Left forelimb (tissue), 1 donor: Measurements from ENCODE around the gene AKAP13.
"Not testable (repeated sequence)": the region's sequence is repeated elsewhere in the genome, so short reads cannot be mapped to it uniquely, and the experiment has no call there.

Experiments used
- DNase-seq: peaks from one replicate; pipeline ENCODE4 v3.0.0-alpha.2; 2018; ENCODE audit warnings: low spot score

The AKAP13 gene

DNA sequence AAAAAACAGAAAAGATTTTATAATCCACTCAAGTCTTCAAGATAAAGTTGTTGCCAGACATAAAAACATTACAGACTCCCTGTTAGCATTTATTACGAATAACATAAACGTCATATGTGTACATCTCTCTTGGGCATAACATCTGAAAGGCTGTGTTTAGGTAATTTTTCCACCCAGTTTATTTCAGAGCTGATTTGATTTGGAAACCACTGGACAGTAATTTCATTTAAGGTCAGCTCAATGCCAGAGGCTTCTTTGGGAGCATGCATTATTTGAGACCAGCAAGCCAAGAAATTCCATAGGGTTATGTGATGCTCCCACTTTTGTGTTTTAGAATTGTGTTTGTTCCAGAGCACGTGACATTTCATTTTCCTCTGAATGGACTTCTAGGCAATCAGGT is 196.0 kb downstream of the AKAP13 start:
- no peak for DNase-seq

DNA sequence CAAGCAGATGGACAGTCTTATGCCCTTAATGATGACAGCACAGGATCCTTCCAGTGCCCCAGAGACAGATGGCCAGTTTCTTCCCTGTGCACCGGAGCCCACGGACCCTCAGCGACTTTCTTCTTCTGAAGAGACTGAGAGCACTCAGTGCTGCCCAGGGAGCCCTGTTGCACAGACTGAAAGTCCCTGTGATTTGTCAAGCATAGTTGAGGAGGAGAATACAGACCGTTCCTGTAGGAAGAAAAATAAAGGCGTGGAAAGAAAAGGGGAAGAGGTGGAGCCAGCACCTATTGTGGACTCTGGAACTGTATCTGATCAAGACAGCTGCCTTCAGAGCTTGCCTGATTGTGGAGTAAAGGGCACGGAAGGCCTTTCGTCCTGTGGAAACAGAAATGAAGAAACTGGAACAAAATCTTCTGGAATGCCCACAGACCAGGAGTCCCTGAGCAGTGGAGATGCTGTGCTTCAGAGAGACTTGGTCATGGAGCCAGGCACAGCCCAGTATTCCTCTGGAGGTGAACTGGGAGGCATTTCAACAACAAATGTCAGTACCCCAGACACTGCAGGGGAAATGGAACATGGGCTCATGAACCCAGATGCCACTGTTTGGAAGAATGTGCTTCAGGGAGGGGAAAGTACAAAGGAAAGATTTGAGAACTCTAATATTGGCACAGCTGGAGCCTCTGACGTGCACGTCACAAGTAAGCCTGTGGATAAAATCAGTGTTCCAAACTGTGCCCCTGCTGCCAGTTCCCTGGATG is 198.7 kb downstream of the AKAP13 start:
- no peak for DNase-seq

DNA sequence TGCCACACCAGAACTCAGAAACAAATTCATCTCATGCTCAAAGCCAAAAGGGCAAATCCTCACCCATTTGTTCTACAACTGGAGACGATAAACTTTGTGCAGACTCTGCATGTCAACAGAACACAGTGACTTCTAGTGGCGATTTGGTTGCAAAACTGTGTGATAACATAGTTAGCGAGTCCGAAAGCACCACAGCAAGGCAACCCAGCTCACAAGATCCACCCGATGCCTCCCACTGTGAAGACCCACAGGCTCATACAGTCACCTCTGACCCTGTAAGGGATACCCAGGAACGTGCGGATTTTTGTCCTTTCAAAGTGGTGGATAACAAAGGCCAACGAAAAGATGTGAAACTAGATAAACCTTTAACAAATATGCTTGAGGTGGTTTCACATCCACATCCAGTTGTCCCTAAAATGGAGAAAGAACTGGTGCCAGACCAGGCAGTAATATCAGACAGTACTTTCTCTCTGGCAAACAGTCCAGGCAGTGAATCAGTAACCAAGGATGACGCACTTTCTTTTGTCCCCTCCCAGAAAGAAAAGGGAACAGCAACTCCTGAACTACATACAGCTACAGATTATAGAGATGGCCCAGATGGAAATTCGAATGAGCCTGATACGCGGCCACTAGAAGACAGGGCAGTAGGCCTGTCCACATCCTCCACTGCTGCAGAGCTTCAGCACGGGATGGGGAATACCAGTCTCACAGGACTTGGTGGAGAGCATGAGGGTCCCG is 199.7 kb downstream of the AKAP13 start:
- no peak for DNase-seq

DNA sequence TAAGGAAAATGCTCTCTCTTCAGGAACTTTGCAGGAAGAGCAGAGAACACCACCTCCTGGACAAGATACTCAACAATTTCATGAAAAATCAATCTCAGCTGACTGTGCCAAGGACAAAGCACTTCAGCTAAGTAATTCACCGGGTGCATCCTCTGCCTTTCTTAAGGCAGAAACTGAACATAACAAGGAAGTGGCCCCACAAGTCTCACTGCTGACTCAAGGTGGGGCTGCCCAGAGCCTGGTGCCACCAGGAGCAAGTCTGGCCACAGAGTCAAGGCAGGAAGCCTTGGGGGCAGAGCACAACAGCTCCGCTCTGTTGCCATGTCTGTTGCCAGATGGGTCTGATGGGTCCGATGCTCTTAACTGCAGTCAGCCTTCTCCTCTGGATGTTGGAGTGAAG is 200.5 kb downstream of the AKAP13 start:
- DNase-seq, result no peak

DNA sequence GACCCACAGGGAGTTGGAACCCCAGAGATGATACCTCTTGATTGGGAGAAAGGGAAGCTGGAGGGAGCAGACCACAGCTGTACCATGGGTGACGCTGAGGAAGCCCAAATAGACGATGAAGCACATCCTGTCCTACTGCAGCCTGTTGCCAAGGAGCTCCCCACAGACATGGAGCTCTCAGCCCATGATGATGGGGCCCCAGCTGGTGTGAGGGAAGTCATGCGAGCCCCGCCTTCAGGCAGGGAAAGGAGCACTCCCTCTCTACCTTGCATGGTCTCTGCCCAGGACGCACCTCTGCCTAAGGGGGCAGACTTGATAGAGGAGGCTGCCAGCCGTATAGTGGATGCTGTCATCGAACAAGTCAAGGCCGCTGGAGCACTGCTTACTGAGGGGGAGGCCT is 201.1 kb downstream of the AKAP13 start:
- no peak for DNase-seq

DNA sequence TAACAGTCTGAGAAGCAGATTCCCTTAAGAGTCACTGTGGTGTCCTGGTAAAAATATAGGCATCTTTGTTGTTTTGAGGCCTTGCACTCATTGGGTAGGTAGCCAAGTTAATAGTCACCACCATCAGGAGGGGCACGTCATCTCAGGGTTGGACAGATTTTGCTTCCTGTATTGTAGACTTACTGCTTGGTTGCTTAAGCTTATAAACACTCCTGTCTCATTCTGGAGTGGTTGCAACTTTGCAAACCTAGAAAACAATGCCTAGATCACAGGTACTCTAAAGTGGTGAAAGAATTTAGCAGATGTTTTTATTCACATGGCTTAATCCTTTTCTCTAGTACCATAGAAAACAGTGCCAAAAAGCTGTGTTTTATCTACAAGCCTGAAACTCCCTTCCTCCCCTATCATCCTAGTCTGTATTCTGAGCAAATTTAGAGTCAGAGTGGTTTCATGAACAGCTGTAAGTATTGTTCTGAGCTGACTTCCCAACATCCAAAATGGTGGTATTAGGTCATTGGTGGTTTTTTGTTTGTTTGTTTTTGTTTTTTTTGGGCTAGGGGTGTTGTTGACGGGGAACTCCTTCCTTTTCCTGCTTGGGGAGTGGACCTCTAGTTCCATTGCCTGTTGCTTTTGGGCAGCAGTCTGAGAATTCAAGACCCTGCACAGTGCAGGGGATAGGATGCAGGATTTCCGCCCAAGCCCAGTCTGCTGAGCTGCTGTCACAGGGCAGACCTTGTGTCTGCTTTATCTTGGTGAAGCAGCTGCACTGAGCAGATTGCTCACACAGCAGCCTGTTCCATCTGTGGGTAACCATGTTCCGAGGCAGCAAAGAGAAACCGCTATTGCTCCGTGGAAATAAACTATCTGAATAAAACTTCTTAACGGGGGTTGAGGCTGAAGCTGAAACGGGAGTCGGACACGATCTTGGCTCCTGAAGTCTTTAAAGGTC is 202.0 kb downstream of the AKAP13 start:
- no peak for DNase-seq

DNA sequence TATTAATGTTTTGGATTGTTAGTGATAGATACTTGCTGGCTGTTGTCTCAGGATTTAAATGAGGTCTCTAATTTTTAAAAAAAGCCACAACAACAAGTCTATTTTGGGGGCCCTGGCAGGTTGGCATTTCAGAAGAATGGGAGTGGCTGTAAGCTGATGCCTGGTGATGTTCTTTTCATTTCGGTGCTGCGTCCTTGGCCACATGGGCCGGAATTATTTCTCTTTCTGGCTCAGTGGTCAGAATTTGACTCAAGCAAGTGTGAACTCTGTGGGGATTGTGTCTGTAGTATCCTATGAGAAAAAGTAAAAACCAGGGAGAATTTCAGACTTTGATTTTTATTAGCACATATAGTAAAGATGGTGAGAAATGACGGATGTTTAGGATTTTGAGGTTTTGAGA is 203.0 kb downstream of the AKAP13 start:
- no peak for DNase-seq

DNA sequence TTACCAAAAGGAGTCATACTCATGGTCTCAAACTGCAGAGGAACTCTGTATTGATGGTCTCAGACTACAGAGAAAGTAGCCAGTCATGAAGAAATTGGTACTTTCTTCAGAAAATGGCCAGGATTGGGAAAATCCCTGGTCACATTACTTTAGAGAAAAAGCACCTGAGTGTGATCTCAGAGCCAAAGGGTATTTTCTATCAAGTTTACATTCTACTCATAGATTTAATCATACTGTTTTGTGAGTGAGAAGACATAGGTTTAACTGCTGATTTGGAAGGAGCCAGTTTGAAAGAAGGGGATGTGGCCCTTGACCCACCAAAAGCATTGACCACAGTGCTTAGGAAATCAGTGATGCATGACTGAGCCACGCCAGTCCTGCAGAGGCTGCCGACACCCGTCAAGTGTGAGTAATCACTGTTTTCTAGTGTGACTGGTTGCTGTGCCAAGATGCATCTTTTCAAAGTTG is 203.6 kb downstream of the AKAP13 start:
- no peak for DNase-seq

DNA sequence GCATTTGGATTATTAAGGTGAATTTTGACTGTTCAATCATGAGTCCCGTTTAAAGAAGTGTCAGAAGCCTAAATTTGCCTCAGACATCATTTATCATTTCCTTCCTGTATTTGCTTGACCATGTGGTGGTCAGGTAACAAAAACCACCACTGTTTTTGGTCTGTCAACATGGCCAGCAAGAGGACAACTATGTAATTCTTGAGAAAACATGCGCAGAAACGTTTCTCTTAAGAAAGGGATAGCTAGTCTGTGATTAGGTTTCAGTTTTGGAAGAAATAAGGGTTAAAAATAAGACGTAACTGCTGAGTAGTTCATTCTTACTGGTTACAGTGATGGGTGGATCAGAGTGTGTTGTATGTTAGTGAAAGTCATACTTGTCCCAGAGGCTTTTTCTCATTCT is 204.5 kb downstream of the AKAP13 start:
- no peak for DNase-seq

DNA sequence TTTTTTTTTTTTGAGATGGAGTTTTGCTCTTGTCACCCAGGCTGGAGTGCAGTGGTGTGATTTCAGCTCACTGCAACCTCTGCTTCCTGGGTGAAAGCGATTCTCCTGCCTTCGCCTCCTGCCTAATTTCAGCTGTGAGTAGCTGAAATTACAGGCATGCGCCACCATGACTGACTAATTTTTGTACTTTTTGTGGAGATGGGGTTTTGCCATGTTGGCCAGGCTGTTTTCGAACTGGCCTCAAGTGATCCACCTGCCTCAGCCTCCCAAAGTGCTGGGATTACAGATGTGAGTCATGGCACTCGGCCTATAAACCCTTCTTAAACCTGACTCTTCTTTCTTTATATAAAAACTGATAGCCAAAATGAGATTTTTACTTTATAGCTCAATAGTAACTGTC is 205.8 kb downstream of the AKAP13 start:
- not testable (repeated sequence) for DNase-seq

DNA sequence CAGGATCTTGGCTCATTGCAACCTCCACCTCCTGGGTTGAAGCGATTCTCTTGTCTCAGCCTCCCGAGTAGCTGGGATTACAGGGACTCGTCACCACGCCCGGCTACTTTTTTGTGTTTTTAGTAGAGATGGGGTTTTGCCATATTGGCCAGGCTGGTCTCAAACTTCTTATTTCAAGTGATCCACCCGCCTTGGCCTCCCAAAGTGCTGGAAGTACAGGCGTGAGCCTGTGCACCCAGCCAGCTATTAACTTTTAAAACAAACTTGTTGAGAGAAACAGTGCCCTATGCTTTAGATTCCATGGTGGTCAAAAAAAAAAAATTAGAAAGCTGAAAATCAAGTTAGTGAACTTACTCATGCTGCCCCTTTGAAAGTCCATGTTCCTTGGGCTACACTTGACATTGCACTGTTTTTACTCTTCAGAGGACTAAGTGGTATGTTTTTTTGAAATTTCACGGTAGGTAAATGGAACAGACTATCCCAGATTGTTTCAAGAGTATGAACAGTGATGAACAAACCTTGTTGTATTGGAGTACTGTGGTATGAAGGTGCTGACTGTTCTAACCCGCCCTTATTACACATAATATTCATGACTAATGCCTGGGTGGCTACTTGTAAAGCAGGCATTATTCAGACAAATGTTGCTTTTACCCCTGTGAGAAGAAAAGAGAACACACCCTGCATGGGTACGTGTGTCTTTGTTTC is 207.5 kb downstream of the AKAP13 start:
- no peak for DNase-seq

DNA sequence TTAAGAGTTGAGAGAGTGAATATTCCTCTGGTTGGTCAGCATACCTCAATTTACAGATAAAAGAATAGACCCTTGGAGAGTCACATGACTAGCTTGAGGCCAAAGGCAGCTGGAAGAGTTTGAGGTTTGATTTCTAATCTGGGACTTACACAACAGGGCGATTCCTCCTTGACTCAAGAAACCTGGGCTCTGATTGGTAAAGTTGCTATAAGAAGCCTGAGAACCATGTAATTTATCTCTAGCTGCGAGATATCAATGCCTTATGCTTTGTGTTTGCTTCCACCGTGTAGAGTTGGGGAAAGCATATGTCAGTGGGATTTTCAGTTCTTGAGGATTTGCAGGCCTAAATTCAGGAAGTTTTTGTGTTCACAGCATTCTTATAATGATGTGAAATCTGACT is 208.3 kb downstream of the AKAP13 start:
- no peak for DNase-seq

DNA sequence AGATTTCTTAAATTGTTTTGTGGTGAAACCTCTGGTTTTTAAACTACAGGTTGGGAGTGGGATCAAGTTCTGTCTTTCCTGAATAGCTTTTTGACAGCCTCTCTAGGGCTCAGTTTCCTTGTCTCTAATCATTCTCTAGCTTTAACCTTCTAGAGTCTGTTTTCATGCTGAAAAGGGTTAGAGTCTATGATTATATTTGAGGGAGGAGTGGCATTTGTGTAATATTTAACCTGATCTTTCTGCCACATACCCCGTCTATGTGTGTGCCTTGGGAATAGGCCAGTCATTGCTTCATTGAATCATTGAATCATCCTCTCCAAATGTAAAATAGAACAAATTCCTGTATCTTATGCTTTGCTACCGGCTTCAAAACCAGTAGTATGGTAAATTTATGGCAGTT is 209.4 kb downstream of the AKAP13 start:
- DNase-seq, result no peak

DNA sequence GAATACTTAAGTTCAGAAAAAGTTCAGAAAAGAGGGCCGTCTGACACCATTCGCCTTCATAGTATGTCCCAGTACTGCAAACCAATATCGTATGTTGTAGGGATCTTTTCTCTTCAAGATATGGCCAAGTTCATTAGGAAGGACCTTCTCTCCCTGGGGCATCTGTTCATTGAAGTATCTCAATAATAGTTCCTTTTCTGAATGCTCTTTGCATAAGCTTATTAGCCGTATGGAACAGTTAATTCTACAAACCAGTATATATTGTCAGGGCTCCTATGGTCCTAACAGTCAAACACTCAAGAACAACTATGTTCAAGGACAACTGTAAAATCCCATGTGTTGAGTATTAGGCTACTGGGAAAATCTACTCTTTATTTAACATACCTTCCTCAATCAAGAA is 211.2 kb downstream of the AKAP13 start:
- no peak for DNase-seq

DNA sequence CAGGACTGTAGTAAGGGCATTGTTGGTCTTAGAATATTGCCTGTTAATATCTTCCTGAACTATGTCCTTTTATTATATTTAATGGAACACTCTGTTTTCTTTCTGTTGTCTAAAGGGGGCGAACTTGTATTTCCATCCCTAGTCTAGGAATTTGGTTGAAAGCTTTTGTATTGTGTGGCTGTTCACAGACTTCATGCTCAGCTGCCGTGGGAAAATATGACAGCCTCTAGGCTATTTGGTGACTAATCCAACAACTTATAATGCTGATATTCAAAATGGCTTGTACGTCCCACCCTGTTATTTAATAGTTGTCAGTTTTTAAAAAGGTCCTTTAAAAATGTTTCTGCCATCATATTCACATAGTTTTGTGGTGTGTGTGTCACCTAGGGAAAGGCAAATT is 211.7 kb downstream of the AKAP13 start:
- no peak for DNase-seq

DNA sequence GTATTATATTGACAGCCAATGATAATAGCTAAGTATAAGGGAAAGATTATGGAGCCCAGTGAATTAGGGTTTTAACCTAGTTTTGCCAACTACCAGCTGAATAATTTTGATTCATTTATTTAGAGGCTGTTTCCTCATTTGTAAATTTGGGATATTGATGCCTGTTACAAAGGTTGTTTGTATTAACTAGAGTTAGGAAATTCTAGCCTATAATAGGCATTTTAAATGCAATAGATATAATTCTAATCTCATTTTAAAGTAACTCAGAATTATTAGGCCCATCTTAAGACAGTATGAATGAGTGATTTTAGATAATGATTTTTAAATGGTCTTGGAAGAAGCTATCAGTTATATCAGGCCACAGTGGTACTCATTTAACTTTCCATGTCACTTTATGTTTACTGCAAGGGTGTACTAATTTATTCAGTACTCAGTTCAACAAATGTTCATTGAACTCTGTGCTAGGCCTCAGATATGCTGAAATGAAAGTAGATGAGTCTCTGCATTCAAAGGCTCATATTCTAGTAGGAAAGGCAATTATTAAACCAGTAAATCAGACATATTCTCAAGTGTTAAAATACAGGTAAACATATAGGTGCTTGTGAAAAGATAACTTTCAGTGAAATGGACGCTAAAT is 213.5 kb downstream of the AKAP13 start:
- DNase-seq, result no peak

DNA sequence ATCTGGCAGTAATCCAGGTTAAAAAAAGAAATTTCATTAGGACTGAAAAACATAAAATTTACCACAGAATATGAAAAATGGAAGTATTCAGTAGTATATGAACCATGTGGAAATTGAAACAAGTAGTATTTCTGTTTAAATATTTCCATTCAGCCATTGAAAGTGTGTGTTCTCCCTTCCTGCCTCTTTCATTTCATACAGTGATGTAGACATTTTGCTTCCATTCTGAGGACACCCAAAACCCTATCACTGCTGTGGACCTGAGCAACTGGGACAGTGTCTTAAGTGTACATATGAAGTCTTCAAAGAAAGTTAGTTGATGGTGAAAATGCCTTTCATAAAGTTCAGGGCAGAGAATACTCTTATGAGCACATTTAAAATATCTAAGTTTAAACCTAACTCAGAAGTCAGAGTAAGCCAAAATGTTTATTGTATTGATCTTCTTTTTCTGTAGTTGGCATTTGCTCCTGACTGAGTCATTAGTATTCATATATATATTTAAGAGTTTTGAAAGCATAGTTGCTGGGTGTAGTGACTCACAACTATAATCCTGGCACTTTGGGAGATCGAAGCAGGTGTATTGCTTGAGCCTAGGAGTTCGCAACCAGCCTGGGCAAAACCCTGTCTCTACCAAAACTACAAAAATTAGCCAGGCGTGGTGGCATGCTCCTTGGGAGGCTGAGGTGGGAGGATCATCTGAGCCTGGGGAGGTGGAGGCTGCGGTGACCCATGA is 215.6 kb downstream of the AKAP13 start:
- DNase-seq, result no peak

DNA sequence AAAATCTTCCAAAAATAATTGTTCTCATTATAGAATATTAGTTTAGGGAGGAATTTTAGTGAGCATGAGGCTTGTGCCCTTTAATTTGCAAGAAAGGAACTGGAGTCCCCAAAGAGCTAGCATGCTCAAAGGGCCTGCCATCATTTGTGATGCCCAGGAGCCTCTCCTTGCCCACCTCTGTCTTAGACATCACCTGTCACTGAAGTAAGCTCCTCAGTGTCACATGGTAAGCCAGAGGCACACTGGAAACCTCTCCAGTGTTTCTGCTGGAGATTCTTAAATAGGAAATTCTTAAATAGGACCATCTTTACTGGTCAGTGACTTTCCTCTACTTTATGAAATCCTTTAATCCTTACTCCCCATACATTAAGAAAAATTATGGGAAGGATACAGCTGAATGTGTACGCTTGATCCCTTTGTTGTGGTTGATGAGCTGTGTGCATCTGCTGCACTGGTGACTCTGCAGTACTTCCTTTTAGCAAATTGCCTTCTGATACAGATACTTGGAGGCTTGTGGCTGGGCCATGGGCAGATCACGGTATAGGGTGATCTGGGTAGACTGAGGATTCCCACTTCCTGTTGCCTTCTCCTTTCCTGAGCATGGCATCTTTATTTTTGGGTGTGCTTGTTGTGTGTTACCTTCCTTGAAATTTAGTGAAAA is 216.9 kb downstream of the AKAP13 start:
- DNase-seq, result no peak

DNA sequence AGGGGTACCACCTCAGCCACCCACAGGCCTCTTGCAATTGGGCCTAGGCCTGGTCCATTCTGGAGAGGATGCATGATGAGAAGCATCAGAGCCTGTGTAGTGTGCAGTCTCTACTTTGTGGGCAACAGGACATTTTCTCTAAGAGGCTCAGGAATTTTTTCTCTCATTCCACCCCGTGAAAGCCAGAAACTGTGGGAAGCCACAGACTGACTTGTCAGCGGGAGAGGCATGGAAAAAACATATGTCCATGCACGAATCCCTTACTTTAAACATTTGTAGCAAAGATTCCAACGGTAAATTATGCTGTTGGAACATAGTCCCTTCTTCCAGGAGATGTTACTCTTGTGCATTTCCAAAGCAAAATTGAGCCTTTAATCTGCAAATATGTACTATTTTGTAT is 217.8 kb downstream of the AKAP13 start:
- no peak for DNase-seq
